ENCODE data around the gene DTD1. TPM values are rescaled to one million over a fixed set of nuclear protein-coding genes. Genes with fewer than 3 reads are reported as not detected.

The DTD1 gene
- total RNA-seq = 21.6 and 51.5 TPM in 2 replicates

GRCh38 chr20:18587665-18588573 lies at the start of gene DTD1:
Gene DTD1 (plus strand): TSS chr20:18588054. CDS start chr20:18588073, 19 bp downstream.

GRCh38 chr20:18566892-18567738 lies 20.7 kb upstream of the DTD1 start, which contains the start of gene SMIM26:
Gene SMIM26 (plus strand): TSS chr20:18567432. CDS start chr20:18567479, 47 bp downstream.

GRCh38 chr20:18813483-18813882 lies 225.6 kb downstream of the DTD1 start, which contains the start of gene SCP2D1:
Gene SCP2D1 (plus strand): TSS chr20:18813783. CDS start chr20:18813816, 33 bp downstream.

Small RNAs within 50 kb of the gene (small RNA-seq; reads per million reads assigned to genes)
- gene RN7SL638P (not detected), gene RNU6ATAC34P (not detected)

Other genes with a start within 250 kb of the DTD1 start
- gene DZANK1, start 121.0 kb upstream of the DTD1 start, total RNA-seq = 1.6 and 1.8 TPM in 2 replicates
- gene POLR3F, start 120.7 kb upstream of the DTD1 start, total RNA-seq = 11.8 and 13.3 TPM in 2 replicates
- gene RBBP9, start 90.8 kb upstream of the DTD1 start, total RNA-seq = 11.8 and 28.0 TPM in 2 replicates
- 34.5 and 67.1 TPM in 2 replicates for gene SEC23B, start 80.1 kb upstream of the DTD1 start, total RNA-seq
- 57.6 and 66.7 TPM in 2 replicates for gene SMIM26, start 20.6 kb upstream of the DTD1 start, total RNA-seq
- not detected in 2 replicates for gene SCP2D1, start 225.7 kb downstream of the DTD1 start, total RNA-seq